Measurements from ENCODE around the gene MRPS18A.

GRCh38 chr6:43639984-43640800 lies 47.4 kb downstream of the MRPS18A start:
- TF ChIP-seq CTCF (IDR thresholded peaks at IDR 0.05) = no peak
- TF ChIP-seq POLR2A (IDR thresholded peaks at IDR 0.05) = no peak
